Kidney (tissue), 14 donors: Measurements from ENCODE around the gene LMTK3. TPM values are rescaled to one million over a fixed set of nuclear protein-coding genes. Genes with fewer than 3 reads are reported as not detected.

Experiments used
- DNase-seq, 5 donors: peaks; one replicate each; pipeline ENCODE4 v3.0.0-alpha.2; 2013 to 2020
- FAIRE-seq: peaks from 2 replicates; lab custom pipeline; 2012; peaks lifted over from hg19 to GRCh38; lab: Jason Lieb, UNC
- H3K27ac ChIP-seq, 2 donors: one replicate each; pipeline ENCODE4 v1.7.0; 2013; ENCODE audit warnings: low read depth in 2 of 2, low read length in 2 of 2, inconsistent platforms in 1 of 2
- H3K27me3 ChIP-seq: one replicate; pipeline ENCODE4 v1.7.1; 2013; ENCODE audit warnings: low read length, inconsistent platforms; ENCODE audit not compliant: control insufficient read depth, insufficient read depth
- H3K36me3 ChIP-seq, 3 donors: one replicate each; pipeline versions ENCODE4 v1.7.0 to v1.7.1; 2013; ENCODE audit warnings: low read length in 3 of 3, control low read depth in 1 of 3, inconsistent platforms in 1 of 3; ENCODE audit not compliant: insufficient read depth in 3 of 3, control insufficient read depth in 2 of 3
- H3K4me1 ChIP-seq, 3 donors: one replicate each; pipeline versions ENCODE4 v1.7.0 to v1.7.1; 2013; ENCODE audit warnings: low read length in 3 of 3, inconsistent platforms in 1 of 3, low read depth in 1 of 3; ENCODE audit not compliant: control insufficient read depth in 2 of 3, insufficient read depth in 2 of 3
- H3K4me3 ChIP-seq, 3 donors: one replicate each; pipeline versions ENCODE4 v1.7.0 to v1.8.1; 2013; ENCODE audit warnings: low read length in 3 of 3, control low read depth in 1 of 3, inconsistent platforms in 1 of 3
- H3K9ac ChIP-seq, 3 donors: one replicate each; pipeline versions ENCODE4 v1.7.0 to v1.7.1; 2013; ENCODE audit warnings: low read length in 3 of 3, control low read depth in 1 of 3, inconsistent platforms in 1 of 3
- H3K9me3 ChIP-seq, 3 donors: one replicate each; pipeline versions ENCODE4 v1.7.0 to v1.7.1; 2013; ENCODE audit warnings: low read length in 3 of 3, control low read depth in 1 of 3, inconsistent platforms in 1 of 3; ENCODE audit not compliant: control insufficient read depth in 2 of 3, insufficient read depth in 1 of 3
- intact Hi-C: fragments of 100-400 bp; cut with DNase I; formaldehyde crosslinking; loops from one replicate; pipeline ENCODE4 v1.11.1; 2022
- polyA plus RNA-seq: library from polyadenylated mRNA; stranded (reverse); fragments of 350-450 nt; fragmentation: Illumina TruSeq; extraction: RNeasy Lipid Tissue Mini Kit (QIAGEN cat#74804); gene quantifications from one replicate; pipeline ENCODE4 v1.2.3, GENCODE V29; 2014; ENCODE audit warnings: low read depth, low replicate concordance; ENCODE audit not compliant: insufficient read depth
- total RNA-seq: library from RNA; stranded (reverse); fragmentation: NEBNext Ultra II Directional; extraction: Animal tissue kit (Norgen Biotek cat#: 25700); gene quantifications from one replicate; pipeline ENCODE4 v1.2.1, GENCODE V29; 2021
- TF ChIP-seq, protein P1 (sequence below): IDR thresholded peaks from 3 replicates; pipeline ENCODE4 v1.5.1; 2012; ENCODE audit warnings: mild to moderate bottlenecking, moderate library complexity, borderline replicate concordance; ENCODE audit not compliant: insufficient read depth; ENCODE audit errors: extremely low read depth
- donor health status: control.
- donor health status: control.
- donor health status: control.
- donor health status: control.
- donor health status: control.
- donor health status: DM: yes; HTN: yes; CAD: no.
- donor health status: Normal renal cell carcinoma (clear cell type).

LMTK3 gene
- total and polyA plus RNA-seq, 2 donors from 2014 or later = 4.2 to 8.4 TPM

DNA sequence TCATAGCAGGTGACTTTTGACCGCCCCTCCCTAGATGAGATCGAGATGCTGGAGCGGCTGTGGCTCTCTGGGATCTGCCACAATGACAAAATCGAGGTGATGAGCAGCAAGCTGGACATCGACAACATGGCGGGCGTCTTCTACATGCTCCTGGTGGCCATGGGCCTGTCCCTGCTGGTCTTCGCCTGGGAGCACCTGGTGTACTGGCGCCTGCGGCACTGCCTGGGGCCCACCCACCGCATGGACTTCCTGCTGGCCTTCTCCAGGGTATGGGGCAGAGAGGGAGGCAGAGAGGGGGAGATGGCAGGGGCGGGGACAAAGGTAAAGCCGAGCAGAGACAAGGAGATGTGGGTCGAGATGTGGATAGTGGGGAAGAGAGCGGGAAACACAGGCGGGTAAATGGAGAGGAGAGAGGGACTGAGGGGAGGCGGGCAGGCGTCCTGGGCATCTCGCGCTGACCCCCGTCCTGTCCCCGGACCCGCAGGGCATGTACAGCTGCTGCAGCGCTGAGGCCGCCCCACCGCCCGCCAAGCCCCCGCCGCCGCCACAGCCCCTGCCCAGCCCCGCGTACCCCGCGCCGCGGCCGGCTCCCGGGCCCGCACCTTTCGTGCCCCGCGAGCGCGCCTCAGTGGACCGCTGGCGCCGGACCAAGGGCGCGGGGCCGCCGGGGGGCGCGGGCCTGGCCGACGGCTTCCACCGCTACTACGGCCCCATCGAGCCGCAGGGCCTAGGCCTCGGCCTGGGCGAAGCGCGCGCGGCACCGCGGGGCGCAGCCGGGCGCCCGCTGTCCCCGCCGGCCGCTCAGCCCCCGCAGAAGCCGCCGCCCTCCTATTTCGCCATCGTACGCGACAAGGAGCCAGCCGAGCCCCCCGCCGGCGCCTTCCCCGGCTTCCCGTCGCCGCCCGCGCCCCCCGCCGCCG is 69.3 kb downstream of the LMTK3 start:
- Histone ChIP-seq H3K36me3 (peaks cover 0 to 1% (median 1%) of the 10 kb centered on the region in 3 donors), H3K27ac (no peak overlapping the region), H3K4me3 (no peak overlapping the region), H3K4me1 (peaks cover 0 to 11% (median 9%) of the 10 kb centered on the region in 3 donors), H3K9ac (no peak overlapping the region), H3K27me3 (peaks cover 9% of the 10 kb centered on the region), H3K9me3 (no peaks in the 10 kb centered on the region)
- TF ChIP-seq, protein P1, sequence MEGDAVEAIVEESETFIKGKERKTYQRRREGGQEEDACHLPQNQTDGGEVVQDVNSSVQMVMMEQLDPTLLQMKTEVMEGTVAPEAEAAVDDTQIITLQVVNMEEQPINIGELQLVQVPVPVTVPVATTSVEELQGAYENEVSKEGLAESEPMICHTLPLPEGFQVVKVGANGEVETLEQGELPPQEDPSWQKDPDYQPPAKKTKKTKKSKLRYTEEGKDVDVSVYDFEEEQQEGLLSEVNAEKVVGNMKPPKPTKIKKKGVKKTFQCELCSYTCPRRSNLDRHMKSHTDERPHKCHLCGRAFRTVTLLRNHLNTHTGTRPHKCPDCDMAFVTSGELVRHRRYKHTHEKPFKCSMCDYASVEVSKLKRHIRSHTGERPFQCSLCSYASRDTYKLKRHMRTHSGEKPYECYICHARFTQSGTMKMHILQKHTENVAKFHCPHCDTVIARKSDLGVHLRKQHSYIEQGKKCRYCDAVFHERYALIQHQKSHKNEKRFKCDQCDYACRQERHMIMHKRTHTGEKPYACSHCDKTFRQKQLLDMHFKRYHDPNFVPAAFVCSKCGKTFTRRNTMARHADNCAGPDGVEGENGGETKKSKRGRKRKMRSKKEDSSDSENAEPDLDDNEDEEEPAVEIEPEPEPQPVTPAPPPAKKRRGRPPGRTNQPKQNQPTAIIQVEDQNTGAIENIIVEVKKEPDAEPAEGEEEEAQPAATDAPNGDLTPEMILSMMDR = no peak
- intact Hi-C loops = no loop called here
- DNase-seq = no peak
- FAIRE-seq = no peak

DNA sequence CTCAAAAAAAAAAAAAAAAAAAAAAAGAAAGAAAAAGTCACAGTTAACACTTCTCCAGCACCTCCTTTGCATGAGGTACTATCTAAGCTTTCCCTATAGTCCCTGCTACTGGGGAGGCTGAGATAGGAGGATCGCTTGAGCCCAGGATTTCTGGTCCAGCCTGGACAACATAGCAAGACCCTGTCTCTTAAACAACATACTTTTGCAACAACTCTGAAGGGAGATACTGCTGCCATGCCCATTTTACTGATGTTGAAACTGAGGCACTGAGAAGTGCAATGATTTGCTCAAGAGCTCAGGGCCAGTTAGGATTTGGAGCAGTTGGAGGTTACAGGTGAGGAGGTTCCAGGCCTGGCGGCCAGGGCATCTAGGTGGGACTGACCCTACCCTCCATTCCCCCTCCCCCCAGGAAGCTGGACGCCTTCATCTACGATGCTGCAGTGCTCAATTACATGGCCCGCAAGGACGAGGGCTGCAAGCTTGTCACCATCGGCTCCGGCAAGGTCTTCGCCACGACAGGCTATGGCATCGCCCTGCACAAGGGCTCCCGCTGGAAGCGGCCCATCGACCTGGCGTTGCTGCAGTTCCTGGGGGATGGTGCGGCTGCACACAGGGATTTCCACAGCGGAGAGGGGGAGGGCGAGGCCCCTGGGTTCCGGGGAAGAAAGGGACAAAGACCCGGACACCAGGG is 70.1 kb downstream of the LMTK3 start:
- H3K9ac ChIP-seq = no peak overlapping the region
- peaks cover 9% of the 10 kb centered on the region for H3K27me3 ChIP-seq
- FAIRE-seq (no peak), DNase-seq (no peak)
- no peak overlapping the region for H3K27ac ChIP-seq
- no peak overlapping the region for H3K4me3 ChIP-seq
- TF ChIP-seq, protein P1 = no peak
- H3K9me3 ChIP-seq = no peaks in the 10 kb centered on the region
- H3K4me1 ChIP-seq = peaks cover 0 to 11% (median 7%) of the 10 kb centered on the region in 3 donors
- intact Hi-C loops = no loop called here
- H3K36me3 ChIP-seq = no peaks in the 10 kb centered on the region

DNA sequence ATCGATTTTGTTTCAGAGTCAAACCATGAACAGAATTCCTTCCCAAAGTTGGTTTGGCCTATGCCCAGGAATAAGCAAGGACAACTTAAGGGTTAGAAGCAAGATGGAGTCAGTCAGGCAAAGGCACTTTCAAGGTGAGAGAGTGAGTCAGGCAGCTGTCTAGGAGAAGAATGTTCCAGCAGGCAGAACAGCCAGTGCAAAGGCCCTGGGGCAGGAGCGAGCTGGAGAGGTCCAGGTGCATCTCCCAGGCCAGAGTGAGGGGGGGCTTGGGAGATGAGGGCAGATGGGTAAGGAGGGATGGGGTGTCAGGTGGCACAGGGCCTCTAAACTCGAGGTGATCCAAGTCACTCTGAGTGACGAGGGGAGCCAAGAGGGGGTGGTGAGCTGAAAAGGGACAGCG is 75.0 kb downstream of the LMTK3 start:
- no peaks in the 10 kb centered on the region for H3K36me3 ChIP-seq
- no peak overlapping the region for H3K27ac ChIP-seq
- no peak overlapping the region for H3K4me3 ChIP-seq
- H3K9me3 ChIP-seq = no peaks in the 10 kb centered on the region
- TF ChIP-seq, protein P1 = no peak
- intact Hi-C loops = no loop called here
- FAIRE-seq (no peak), DNase-seq (no peak)
- H3K9ac ChIP-seq = no peak overlapping the region
- no peaks in the 10 kb centered on the region for H3K4me1 ChIP-seq
- H3K27me3 ChIP-seq = peaks cover 2% of the 10 kb centered on the region

Other genes with a start within 250 kb of the LMTK3 start
- gene ZNF114, start 241.8 kb downstream of the LMTK3 start, total RNA-seq = 1.2 TPM
- 0.17 TPM for gene ZNF114, start 241.8 kb downstream of the LMTK3 start, polyA plus RNA-seq
- gene EMP3, start 186.3 kb downstream of the LMTK3 start, total RNA-seq = 78.6 TPM
- gene EMP3, start 186.3 kb downstream of the LMTK3 start, polyA plus RNA-seq = 75.9 TPM
- 9.2 TPM for gene TMEM143, start 147.9 kb downstream of the LMTK3 start, total RNA-seq
- gene TMEM143, start 147.9 kb downstream of the LMTK3 start, polyA plus RNA-seq = 15.7 TPM
- not detected for gene SYNGR4, start 147.5 kb downstream of the LMTK3 start, total RNA-seq
- gene SYNGR4, start 147.5 kb downstream of the LMTK3 start, polyA plus RNA-seq = not detected
- gene KDELR1, start 120.3 kb downstream of the LMTK3 start, total RNA-seq = 169 TPM
- 204 TPM for gene KDELR1, start 120.3 kb downstream of the LMTK3 start, polyA plus RNA-seq
- 0.54 TPM for gene GRIN2D, start 118.2 kb downstream of the LMTK3 start, total RNA-seq
- gene GRIN2D, start 118.2 kb downstream of the LMTK3 start, polyA plus RNA-seq = 0.13 TPM
- gene GRWD1, start 65.9 kb downstream of the LMTK3 start, total RNA-seq = 34.0 TPM
- 19.0 TPM for gene GRWD1, start 65.9 kb downstream of the LMTK3 start, polyA plus RNA-seq
- 1.0 TPM for gene KCNJ14, start 56.3 kb downstream of the LMTK3 start, total RNA-seq
- gene KCNJ14, start 56.3 kb downstream of the LMTK3 start, polyA plus RNA-seq = 0.28 TPM
- 96.1 TPM for gene CYTH2, start 42.5 kb downstream of the LMTK3 start, total RNA-seq
- 51.0 TPM for gene CYTH2, start 42.5 kb downstream of the LMTK3 start, polyA plus RNA-seq
- gene SULT2B1, start 40.3 kb upstream of the LMTK3 start, total RNA-seq = 2.3 TPM
- 2.3 TPM for gene SULT2B1, start 40.3 kb upstream of the LMTK3 start, polyA plus RNA-seq
- gene SPACA4, start 94.9 kb upstream of the LMTK3 start, total RNA-seq = not detected
- gene SPACA4, start 94.9 kb upstream of the LMTK3 start, polyA plus RNA-seq = not detected
- 15.9 TPM for gene FAM83E, start 103.2 kb upstream of the LMTK3 start, total RNA-seq
- gene FAM83E, start 103.2 kb upstream of the LMTK3 start, polyA plus RNA-seq = 0.41 TPM
- gene RPL18, start 107.3 kb upstream of the LMTK3 start, total RNA-seq = 986 TPM
- gene RPL18, start 107.3 kb upstream of the LMTK3 start, polyA plus RNA-seq = 1,596 TPM
- gene SPHK2, start 107.7 kb upstream of the LMTK3 start, total RNA-seq = 23.3 TPM
- gene SPHK2, start 107.7 kb upstream of the LMTK3 start, polyA plus RNA-seq = 37.2 TPM
- gene DBP, start 125.5 kb upstream of the LMTK3 start, total RNA-seq = 14.5 TPM
- gene DBP, start 125.5 kb upstream of the LMTK3 start, polyA plus RNA-seq = 20.4 TPM
- 11.6 TPM for gene CA11, start 134.4 kb upstream of the LMTK3 start, total RNA-seq
- gene CA11, start 134.4 kb upstream of the LMTK3 start, polyA plus RNA-seq = 42.3 TPM
- gene NTN5, start 161.2 kb upstream of the LMTK3 start, total RNA-seq = 0.85 TPM
- 0.52 TPM for gene NTN5, start 161.2 kb upstream of the LMTK3 start, polyA plus RNA-seq
- gene FUT2, start 184.1 kb upstream of the LMTK3 start, total RNA-seq = 5.8 TPM
- gene FUT2, start 184.1 kb upstream of the LMTK3 start, polyA plus RNA-seq = 0.28 TPM
- 2.2 TPM for gene MAMSTR, start 207.9 kb upstream of the LMTK3 start, total RNA-seq
- gene MAMSTR, start 207.9 kb upstream of the LMTK3 start, polyA plus RNA-seq = 3.6 TPM
- gene RASIP1, start 228.8 kb upstream of the LMTK3 start, total RNA-seq = 23.3 TPM
- gene RASIP1, start 228.8 kb upstream of the LMTK3 start, polyA plus RNA-seq = 13.6 TPM
- gene IZUMO1, start 235.1 kb upstream of the LMTK3 start, total RNA-seq = 0.79 TPM
- gene IZUMO1, start 235.1 kb upstream of the LMTK3 start, polyA plus RNA-seq = not detected
- gene FUT1, start 240.8 kb upstream of the LMTK3 start, total RNA-seq = 4.3 TPM
- 2.3 TPM for gene FUT1, start 240.8 kb upstream of the LMTK3 start, polyA plus RNA-seq
- not detected for gene FGF21, start 243.7 kb upstream of the LMTK3 start, total RNA-seq
- gene FGF21, start 243.7 kb upstream of the LMTK3 start, polyA plus RNA-seq = not detected